Measurements from ENCODE around the gene PDE11A. TPM values are rescaled to one million over a fixed set of nuclear protein-coding genes. Genes with fewer than 3 reads are reported as not detected.

Gene PDE11A
- total RNA-seq, 6 experiments from 2014 or later = 1.2 to 9.4 (median 6.3) TPM

GRCh38 chr2:177992992-177993391 is 79.6 kb downstream of the PDE11A start:
- no peak for TF ChIP-seq CTCF (IDR thresholded peaks at IDR 0.05)
- no peak for TF ChIP-seq POLR2A (IDR thresholded peaks at IDR 0.05)
- Histone ChIP-seq H3K27ac (no peak overlapping the region), H3K9me3 (no peaks in the 10 kb centered on the region), H3K4me1 (no peaks in the 10 kb centered on the region), H3K36me3 (no peaks in the 10 kb centered on the region), H3K4me3 (no peak overlapping the region), H3K27me3 (no peaks in the 10 kb centered on the region)
- intact Hi-C loops (cut with DNase I) = no loop called here
- ATAC-seq (peak in 3 of 4 donors; percentile 22 to 59 (median 32)), DNase-seq (peak; percentile 20 to 55 (median 45))
- WGBS (ENCODE audit: insufficient coverage, low coverage, low lambda C conversion rate, missing lambda C conversion rate) = 40% methylated on average over 2 of the region's 2 CpGs

GRCh38 chr2:177989029-177989885 is 83.3 kb downstream of the PDE11A start:
- H3K4me1 ChIP-seq = no peaks in the 10 kb centered on the region
- WGBS (ENCODE audit: insufficient coverage, low coverage, low lambda C conversion rate, missing lambda C conversion rate) = 64% methylated on average over 4 of the region's 4 CpGs
- DNase-seq = no peak
- H3K36me3 ChIP-seq = no peaks in the 10 kb centered on the region
- no peak overlapping the region for H3K27ac ChIP-seq
- TF ChIP-seq CTCF (IDR thresholded peaks at IDR 0.05) (no peak), POLR2A (IDR thresholded peaks at IDR 0.05) (no peak)
- no peak overlapping the region for H3K4me3 ChIP-seq
- no peaks in the 10 kb centered on the region for H3K27me3 ChIP-seq
- no peaks in the 10 kb centered on the region for H3K9me3 ChIP-seq
- peak in 1 of 4 donors; percentile 32 for ATAC-seq
- intact Hi-C loops (cut with DNase I) = no loop called here

GRCh38 chr2:177984749-177985148 is 87.8 kb downstream of the PDE11A start:
- no peaks in the 10 kb centered on the region for H3K4me1 ChIP-seq
- DNase-seq = no peak
- no peaks in the 10 kb centered on the region for H3K9me3 ChIP-seq
- no peak overlapping the region for H3K4me3 ChIP-seq
- H3K36me3 ChIP-seq = no peaks in the 10 kb centered on the region
- no peak overlapping the region for H3K27ac ChIP-seq
- no peak for ATAC-seq
- no peaks in the 10 kb centered on the region for H3K27me3 ChIP-seq
- 60% methylated on average over 1 of the region's 1 CpG for WGBS (ENCODE audit: insufficient coverage, low coverage, low lambda C conversion rate, missing lambda C conversion rate)
- intact Hi-C loops (cut with DNase I) = no loop called here
- TF ChIP-seq POLR2A (IDR thresholded peaks at IDR 0.05) (no peak), CTCF (IDR thresholded peaks at IDR 0.05) (no peak)

- no peaks in the 10 kb centered on the region for H3K9me3 ChIP-seq
- intact Hi-C loops (cut with DNase I) = no loop called here
- no peak overlapping the region for H3K4me3 ChIP-seq
- ATAC-seq (peak; percentile 96 to 97 (median 96)), DNase-seq (peak in 2 of 3 donors; percentile 30 to 54)
- TF ChIP-seq POLR2A (IDR thresholded peaks at IDR 0.05) (no peak), CTCF (IDR thresholded peaks at IDR 0.05) (peak; percentile 63 to 90 (median 86))
- no peak overlapping the region for H3K27ac ChIP-seq
- WGBS (ENCODE audit: insufficient coverage, low coverage, low lambda C conversion rate, missing lambda C conversion rate) = 0% methylated on average over 2 of the region's 2 CpGs
- H3K36me3 ChIP-seq = no peaks in the 10 kb centered on the region
- H3K27me3 ChIP-seq = no peaks in the 10 kb centered on the region
- no peaks in the 10 kb centered on the region for H3K4me1 ChIP-seq
Observed at GRCh38 chr2:177983183-177983788, 89.3 kb downstream of the PDE11A start.
